GM18951 (cell line): ENCODE results near the gene SUV39H1.

ENCODE experiments used
- POLR2A ChIP-seq: IDR thresholded peaks from 4 replicates; pipeline ENCODE4 v1.6.1; 2011; ENCODE audit warnings: mild to moderate bottlenecking; ENCODE audit not compliant: insufficient read length, insufficient read depth; ENCODE audit errors: extremely low read depth
- in situ Hi-C: fragments of 300-500 bp; cut with MboI; formaldehyde crosslinking; loops from one replicate; pipeline ENCODE4 v1.12.0; 2022; ENCODE audit warnings: low sequenced_read_pairs, mixed read lengths, inconsistent platforms; ENCODE audit not compliant: unreplicated experiment

Gene SUV39H1

DNA sequence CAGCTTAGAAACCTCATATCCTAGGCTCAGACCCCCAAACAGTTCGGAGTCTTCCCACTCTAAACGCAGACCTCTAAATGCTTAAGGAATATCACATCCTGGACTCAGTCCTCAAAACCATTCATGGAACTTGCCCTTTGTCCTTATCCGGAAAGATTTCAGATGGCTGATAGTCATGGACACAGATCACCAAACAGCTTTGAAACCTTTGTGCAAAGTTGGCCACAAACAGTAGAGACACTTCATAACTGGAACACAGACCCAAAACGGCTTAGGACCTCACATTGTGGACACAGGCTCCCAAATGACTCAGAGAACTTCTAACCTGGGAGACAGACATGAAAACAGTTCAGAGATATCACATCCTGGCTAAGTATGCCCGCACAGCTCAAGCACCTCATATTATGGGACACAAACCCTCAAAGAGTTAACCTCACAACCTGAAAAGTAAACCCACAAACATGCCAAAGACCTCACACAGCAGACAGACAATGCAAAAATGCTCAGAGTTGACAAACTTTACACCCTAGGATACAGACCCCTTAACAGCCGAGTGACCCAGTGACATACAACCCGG lies 15.5 kb downstream of the SUV39H1 start:
- in situ Hi-C loops, result no loop called here
- TF ChIP-seq POLR2A, result no peak

DNA sequence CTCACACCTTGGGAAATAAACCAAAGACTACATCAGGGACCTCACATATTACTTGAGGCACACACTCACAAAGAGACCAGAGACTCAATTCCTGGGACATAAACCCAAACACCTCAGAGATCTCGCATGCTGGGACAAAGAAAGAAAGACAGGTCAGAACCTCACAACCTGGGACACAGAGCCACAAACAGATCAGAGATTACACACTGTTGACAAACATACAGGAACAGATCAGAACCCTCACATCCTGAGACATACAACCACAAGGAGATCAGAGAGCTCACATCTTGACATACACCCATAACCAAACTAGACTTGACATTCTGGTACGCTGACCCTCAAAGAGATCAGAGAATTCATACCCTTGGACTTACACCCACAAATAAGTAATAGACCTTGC lies 17.3 kb downstream of the SUV39H1 start:
- no peak for TF ChIP-seq POLR2A
- in situ Hi-C loops, result no loop called here

DNA sequence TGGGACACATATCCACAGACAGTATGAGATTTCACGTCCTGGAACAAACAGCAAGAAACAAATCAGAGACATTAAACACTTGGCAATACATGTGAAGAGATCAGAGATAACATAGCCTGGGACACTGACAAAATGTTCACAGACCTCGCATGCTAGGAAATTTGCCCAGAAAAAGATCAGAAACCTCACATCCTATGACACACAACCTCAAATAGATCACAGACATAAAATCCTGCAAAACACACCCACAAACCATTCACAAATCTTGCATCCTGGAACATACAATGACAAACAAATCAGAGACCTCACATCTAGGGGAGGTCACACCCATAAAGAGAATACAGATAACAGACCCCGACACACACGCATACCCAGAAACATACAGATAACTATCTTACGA lies 18.0 kb downstream of the SUV39H1 start:
- in situ Hi-C loops, result no loop called here
- no peak for TF ChIP-seq POLR2A

DNA sequence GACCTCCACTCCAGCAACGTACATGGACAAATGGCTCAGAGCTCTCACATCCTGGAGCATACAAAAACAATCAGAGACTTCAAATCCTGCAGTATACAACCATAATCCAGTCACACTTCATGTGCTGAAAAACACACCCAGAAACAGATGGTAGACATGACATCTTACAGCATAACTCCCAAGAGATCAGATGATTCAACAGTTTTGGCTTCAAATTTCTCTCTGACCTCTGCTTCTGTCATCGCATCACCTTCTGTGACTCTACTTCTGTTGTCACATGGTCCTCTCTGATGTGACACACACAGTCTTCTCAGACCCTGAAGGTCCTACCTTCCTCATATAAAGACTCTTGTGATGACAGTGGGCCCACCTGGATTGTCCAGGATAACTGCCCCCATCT lies 18.5 kb downstream of the SUV39H1 start:
- TF ChIP-seq POLR2A, result no peak
- in situ Hi-C loops, result no loop called here

DNA sequence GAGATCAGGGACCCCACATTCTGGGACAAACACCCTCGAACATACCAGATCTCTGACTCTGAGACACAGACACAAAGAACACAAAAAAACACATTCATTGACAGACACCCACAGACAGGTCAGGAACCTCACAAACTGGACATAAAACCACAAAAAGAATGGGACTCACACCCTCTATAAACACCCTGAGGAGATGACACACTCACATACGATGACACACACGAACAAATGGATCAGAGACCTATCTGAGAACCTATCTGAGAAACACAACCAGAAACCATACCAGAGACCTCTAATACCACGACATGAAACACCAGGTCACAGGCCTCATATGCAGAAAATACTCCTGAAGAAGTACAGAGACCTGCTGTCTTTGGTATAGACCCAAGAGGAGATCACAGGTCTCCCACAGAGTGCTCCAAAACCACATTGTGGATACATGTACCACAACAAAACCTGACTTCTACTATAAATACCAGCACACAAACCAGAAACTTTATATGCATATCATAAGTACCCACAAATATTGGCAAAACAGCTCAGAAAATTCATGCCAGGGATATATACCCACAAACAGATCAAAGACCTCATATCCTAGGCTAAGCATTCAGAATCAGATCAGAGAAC lies 19.5 kb downstream of the SUV39H1 start:
- no peak for TF ChIP-seq POLR2A
- in situ Hi-C loops, result no loop called here

DNA sequence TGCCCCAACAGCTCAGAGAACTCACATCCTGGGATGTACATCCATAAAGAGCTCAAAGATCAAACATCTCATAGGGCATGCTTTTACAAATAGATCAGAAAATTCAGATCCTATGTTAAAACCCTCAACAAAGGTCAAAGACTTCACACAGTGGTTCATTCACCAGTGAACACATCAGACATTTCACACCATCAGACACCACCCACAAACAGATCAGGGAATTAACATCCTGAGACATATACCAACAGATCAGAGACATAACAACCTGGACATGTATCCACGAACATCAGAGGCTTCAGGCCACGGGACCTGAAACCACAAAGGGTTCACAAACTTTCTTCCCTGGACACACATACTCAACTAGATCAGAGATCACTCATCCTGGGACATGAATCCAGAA lies 23.4 kb downstream of the SUV39H1 start:
- TF ChIP-seq POLR2A, result no peak
- in situ Hi-C loops, result no loop called here

DNA sequence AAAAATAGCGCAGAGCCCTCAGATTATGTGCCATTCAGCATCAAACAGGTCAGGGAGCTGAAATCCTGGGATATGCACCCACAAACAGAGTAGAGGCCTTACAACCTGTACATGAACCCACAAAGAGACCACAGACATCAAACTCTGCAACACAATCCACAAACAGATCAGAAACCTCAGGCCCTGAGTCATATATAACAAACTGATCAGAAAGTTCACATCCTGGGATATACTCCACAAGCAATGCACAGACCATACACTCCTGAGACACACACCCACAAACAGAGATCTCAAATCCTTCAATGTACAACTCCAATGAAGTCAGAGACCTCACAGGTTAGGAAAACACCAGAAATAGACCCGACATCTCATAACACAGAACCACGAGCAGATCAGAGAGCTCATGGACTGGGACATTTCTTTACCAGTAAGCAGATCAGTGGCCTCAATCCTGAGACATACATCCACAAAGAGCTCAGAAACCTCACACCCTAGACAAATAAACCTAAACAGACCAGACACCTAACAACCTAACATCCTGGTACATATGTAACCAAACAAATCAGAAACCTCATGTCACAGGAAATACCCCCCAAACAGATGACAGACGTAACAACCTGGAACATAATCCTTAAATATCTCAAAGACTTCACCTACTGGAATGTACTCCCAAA lies 24.2 kb downstream of the SUV39H1 start:
- in situ Hi-C loops, result no loop called here
- TF ChIP-seq POLR2A, result no peak

DNA sequence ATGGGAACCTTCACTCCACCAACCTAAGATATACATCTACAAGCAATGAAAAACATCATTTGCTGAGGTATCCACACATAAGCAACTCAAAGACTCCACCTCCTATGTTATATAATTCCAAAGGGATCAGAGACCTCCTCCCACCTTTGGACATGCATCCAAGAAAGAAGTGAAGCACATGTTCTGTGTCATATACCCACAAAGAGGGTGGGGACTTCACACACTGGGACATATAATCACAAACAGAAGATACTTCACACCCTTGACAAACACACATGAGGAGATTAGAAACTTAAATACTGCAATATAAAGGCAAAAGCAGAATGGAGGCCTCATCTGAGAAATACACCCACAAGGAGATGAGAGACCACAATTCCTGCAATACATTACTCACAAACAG lies 25.4 kb downstream of the SUV39H1 start:
- no peak for TF ChIP-seq POLR2A
- in situ Hi-C loops, result no loop called here

DNA sequence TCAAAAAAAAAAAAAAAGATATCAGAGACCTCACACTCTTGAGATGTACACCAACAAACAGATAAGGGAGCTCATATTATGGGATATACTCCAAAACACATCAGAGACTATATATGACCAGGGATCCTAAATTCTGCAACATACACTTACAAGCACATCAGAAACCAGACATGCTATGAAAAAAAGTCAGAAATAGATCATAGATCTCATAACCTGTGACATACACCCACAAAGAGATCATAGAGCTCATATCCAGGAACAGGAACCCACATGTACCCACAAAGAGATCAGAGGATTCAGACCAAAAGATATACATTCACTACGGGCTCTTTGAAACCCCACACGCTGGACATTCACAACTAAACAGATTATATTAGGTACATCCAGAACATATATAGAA lies 30.1 kb downstream of the SUV39H1 start:
- no peak for TF ChIP-seq POLR2A
- in situ Hi-C loops, result no loop called here

DNA sequence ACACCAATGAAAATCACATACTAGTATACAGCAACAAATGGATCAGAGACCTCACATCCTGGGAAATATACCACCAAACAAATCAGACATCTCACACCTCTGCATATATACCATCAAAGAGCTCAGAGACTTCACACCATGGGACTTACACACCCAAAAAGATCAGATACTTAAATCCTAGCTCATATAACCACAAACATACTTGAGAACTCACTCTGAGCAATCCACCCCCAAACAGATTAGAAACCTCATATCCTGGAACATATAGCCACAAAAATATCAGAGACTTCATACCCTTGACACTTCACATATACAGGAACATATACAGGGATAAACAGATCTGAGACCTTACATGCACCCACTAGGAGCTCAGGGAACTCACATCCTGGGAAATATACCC lies 32.1 kb downstream of the SUV39H1 start:
- no peak for TF ChIP-seq POLR2A
- in situ Hi-C loops, result no loop called here

DNA sequence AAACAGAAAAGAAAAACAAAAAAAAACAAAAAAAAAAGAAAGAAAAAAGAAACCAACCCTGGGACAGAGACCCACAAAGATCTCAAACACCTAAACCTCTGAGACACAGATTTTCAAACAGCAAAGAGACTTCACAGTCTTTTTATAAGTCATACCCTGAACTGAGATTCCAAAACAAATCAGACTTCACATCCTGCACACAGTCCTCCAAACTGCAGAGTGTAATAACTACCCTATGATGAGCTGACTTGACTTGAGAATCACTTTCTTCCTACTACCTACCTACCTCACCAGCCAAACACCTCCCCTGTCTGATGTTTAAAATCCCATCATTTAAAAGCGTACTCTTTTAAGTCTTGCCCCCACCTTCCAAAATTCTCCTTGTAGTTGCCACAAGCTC lies 39.8 kb downstream of the SUV39H1 start:
- in situ Hi-C loops, result no loop called here
- no peak for TF ChIP-seq POLR2A

DNA sequence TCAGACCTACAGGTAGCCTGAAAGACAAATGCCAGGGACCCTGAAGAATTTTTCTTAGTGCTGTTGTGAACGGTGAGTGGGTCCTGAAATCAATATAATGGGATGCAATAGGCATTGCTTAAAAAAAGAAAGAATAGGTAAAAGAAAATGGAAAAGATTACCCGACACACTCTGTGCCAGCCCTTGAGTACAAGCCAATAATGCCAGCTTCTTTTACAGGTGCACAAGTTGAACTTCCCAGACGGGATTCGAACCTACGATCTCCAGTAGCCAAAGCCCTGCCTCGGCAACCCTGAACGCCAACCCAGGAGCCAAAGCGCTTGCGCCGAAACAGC lies 40.3 kb downstream of the SUV39H1 start:
- no peak for TF ChIP-seq POLR2A
- in situ Hi-C loops, result no loop called here

DNA sequence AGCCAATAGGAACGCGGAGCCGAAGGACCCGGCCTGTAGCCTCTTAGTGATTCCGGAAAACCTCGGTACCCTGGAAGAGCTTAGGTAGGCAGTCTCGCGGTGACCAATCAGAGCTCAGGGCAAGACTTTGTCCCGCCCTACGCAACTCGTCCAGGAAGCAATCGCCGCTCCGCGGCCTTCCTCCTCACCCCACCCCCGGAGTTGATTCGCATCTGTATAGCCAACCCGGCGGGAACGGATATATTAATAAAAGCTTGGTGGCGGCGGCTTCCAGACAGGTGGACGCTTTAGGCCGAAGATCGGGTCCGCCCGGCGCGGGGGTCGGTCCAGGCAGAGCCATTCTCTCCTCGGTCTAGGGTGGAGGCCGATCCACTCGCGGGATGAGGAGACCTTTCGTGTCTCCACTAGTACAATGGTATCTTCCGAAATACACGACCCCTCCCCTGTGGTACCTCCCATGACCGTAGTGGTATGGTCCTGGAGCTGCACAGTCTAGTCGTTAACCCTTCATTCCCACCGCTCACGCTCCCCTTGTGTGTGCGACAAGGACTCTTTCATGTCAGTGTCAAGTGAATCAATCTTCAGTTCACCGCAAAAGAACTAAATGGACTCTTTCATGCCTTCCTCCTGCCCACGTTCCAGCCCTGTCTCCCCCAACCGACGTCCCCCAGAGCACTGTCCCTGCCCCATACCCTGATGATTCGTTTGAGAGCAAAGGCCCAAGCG lies 40.8 kb downstream of the SUV39H1 start:
- peak; percentile 68 for TF ChIP-seq POLR2A
- in situ Hi-C loops, result no loop called here

DNA sequence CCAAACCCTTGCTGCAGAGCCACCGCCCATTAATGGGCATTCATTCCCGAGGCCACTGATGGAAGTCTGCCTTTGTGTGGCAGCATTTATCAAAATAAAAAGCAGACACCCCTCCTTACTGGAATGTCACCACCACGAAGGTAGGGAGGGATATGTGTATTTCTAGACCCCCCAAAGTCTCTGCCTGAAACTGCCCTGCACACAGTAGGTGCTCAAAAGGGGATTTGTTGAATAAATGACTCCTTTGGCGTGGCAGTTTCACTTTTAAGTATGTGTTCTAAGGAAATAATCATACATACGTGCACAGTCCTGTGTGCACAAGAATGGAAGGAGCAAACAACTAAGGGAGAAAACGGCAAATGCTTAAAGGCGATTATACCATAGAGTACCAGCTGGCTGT lies 41.4 kb downstream of the SUV39H1 start:
- in situ Hi-C loops, result no loop called here
- no peak for TF ChIP-seq POLR2A

DNA sequence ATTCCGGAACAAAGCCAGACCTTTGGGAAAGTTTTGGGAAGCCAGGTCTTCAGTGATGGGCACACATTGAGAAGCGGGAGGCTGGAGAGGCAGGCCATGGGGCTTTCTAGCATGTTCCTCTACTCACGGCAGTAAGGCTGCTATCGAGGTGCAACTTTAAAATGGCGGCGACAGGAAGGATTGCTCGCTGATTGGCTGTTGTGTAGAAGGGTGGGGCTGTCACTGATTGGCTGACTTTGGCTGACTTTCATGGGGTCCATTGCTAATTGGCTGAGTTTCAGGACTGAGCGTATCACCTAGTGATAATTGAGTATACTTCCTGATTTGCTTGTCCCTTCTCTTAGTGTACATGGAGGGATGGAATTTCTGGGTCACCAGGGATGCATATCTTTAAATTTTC lies 45.3 kb downstream of the SUV39H1 start:
- in situ Hi-C loops, result no loop called here

More for the DNA sequence above, 45.3 kb downstream of the SUV39H1 start:
- no peak for TF ChIP-seq POLR2A
